ENCODE data around the gene ANKRD60.

GRCh38 chr20:58192567-58192966, 35.9 kb downstream of the ANKRD60 start:
- TF ChIP-seq CTCF (IDR thresholded peaks at IDR 0.05; ENCODE audit: borderline replicate concordance, extremely low read depth, low read length, poor library complexity, severe bottlenecking) (peak; percentile 83), EZH2 (IDR thresholded peaks at IDR 0.05; ENCODE audit: borderline replicate concordance, low read depth, low read length, severe bottlenecking) (no peak)
